HG03060 (cell line): ENCODE data around the gene RAB23.

ENCODE experiments used
- ATAC-seq: cut with Tn5 transposase; IDR thresholded peaks from one replicate; pipeline ENCODE4 v1.9.1; 2021; ENCODE audit warnings: low read depth, moderate number of reproducible peaks; ENCODE audit not compliant: unreplicated experiment

RAB23 gene

GRCh38 chr6:57141451-57142177, 80.5 kb downstream of the RAB23 start:
- ATAC-seq: no peak

GRCh38 chr6:57138026-57138425, 84.1 kb downstream of the RAB23 start:
- ATAC-seq: no peak

- no peak for ATAC-seq
Measured at GRCh38 chr6:57137350-57137749, 84.8 kb downstream of the RAB23 start.
